Vagina (tissue), 2 donors: Measurements from ENCODE around the gene CDC16. TPM values are rescaled to one million over a fixed set of nuclear protein-coding genes. Genes with fewer than 3 reads are reported as not detected.

Experiments
- DNase-seq, 2 donors: peaks; one replicate each; pipeline ENCODE4 v3.0.0-alpha.2; 2017; ENCODE audit errors: extremely low spot score in 2 of 2
- H3K27ac ChIP-seq: fragments of 200-600 bp; sonication (generic); one replicate; pipeline ENCODE4 v1.5.1; 2019
- H3K27me3 ChIP-seq: fragments of 200-600 bp; sonication (generic); one replicate; pipeline ENCODE4 v1.5.1; 2019
- H3K36me3 ChIP-seq, 2 donors: fragments of 200-600 bp; sonication (generic); one replicate each; pipeline ENCODE4 v1.5.1; 2017 to 2019
- H3K4me1 ChIP-seq: fragments of 200-600 bp; sonication (generic); one replicate; pipeline ENCODE4 v1.5.1; 2019
- H3K4me3 ChIP-seq, 2 donors: fragments of 200-600 bp; sonication (generic); 1 replicate in 1 of 2; 2 replicates in 1 of 2; pipeline ENCODE4 v1.5.1; 2016 to 2019
- H3K9me3 ChIP-seq: fragments of 200-600 bp; sonication (generic); one replicate; pipeline ENCODE4 v1.5.1; 2019
- POLR2A ChIP-seq, 2 donors: fragments of 450-650 bp; IDR thresholded peaks; one replicate each; pipeline ENCODE4 v1.6.1; 2017; ENCODE audit warnings: antibody characterized with exemption in 2 of 2, mild to moderate bottlenecking in 2 of 2, moderate library complexity in 2 of 2
- POLR2AphosphoS5 ChIP-seq, 2 donors: sonication (generic); formaldehyde crosslinking; IDR thresholded peaks; one replicate each; pipeline ENCODE4 v1.9.0; 2017; ENCODE audit warnings: antibody characterized with exemption in 2 of 2, mild to moderate bottlenecking in 2 of 2, low read depth in 1 of 2; ENCODE audit not compliant: insufficient read depth in 1 of 2
- intact Hi-C: fragments of 100-400 bp; cut with DNase I; formaldehyde crosslinking; loops from one replicate; pipeline ENCODE4 v1.15.1; 2023
- microRNA-seq: library from miRNA; unstranded; fragments of <30 nt; microRNA quantifications from one replicate; pipeline ENCODE4, GENCODE V29; 2017; ENCODE audit warnings: borderline number of aligned reads, borderline replicate concordance
- small RNA-seq: library from RNA; depleted of rRNA; stranded (forward); fragments of <200 nt; gene quantifications from one replicate; pipeline ENCODE3, GENCODE V24; 2016
- total RNA-seq: library from RNA; depleted of rRNA; stranded (reverse); fragments of >200 nt; gene quantifications from one replicate; pipeline ENCODE4 v1.2.3, GENCODE V29; 2016
- TF ChIP-seq, protein P1 (sequence below), 3 experiments: fragments of 450-650 bp in 2 of 3; fragments of 200-600 bp in 1 of 3; sonication (generic) in 1 of 3; IDR thresholded peaks; one replicate each; pipeline ENCODE4 v1.5.1; 2017 to 2019; ENCODE audit warnings: antibody characterized with exemption in 3 of 3, mild to moderate bottlenecking in 2 of 3, moderate library complexity in 2 of 3

CDC16 gene
- total RNA-seq, 1 donor from 2014 or later = 60.9 TPM

DNA sequence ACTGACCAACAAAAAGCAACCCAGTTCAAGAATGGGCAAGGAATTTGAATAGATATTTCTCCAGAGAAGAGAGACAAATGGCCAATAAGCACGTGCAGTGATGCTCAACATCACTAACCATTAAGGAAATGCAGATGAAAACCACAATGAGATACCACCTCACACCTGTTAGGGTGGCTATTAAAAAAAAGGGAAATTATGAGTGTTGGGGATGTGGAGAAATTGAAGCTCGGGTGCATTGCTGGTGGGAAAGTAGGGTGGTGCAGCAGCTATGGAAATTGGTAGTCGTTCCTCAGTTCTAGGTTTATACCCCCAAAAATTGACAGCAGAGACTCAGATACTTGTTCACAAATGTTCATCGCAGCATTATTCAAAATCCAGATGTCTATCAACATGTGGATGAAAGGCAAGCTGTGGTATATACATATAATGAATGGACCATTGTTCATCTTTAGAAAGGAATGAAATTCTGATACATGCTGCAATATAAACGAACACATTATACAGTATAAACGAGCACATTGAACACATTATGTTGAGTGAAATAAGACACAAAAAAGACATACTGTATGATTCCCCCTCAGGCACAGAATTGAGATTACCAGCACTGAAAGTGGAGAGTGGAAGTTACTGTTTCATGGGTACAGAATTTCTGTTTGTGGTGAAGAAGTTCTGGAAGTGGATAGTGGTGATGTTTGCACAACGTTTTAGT lies 80.5 kb downstream of the CDC16 start:
- no peak for TF ChIP-seq POLR2A (IDR thresholded peaks at IDR 0.05)
- no peak for TF ChIP-seq POLR2AphosphoS5 (IDR thresholded peaks at IDR 0.05; ENCODE audit: insufficient read depth in 1 of 2, low read depth in 1 of 2)
- TF ChIP-seq, protein P1, sequence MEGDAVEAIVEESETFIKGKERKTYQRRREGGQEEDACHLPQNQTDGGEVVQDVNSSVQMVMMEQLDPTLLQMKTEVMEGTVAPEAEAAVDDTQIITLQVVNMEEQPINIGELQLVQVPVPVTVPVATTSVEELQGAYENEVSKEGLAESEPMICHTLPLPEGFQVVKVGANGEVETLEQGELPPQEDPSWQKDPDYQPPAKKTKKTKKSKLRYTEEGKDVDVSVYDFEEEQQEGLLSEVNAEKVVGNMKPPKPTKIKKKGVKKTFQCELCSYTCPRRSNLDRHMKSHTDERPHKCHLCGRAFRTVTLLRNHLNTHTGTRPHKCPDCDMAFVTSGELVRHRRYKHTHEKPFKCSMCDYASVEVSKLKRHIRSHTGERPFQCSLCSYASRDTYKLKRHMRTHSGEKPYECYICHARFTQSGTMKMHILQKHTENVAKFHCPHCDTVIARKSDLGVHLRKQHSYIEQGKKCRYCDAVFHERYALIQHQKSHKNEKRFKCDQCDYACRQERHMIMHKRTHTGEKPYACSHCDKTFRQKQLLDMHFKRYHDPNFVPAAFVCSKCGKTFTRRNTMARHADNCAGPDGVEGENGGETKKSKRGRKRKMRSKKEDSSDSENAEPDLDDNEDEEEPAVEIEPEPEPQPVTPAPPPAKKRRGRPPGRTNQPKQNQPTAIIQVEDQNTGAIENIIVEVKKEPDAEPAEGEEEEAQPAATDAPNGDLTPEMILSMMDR (IDR thresholded peaks at IDR 0.05) = no peak
- Histone ChIP-seq H3K4me1 (peaks cover 62% of the 10 kb centered on the region), H3K4me3 (peak overlapping the region; percentile 56 to 98), H3K27ac (peak overlapping the region; percentile 71), H3K27me3 (no peaks in the 10 kb centered on the region), H3K36me3 (no peaks in the 10 kb centered on the region), H3K9me3 (no peaks in the 10 kb centered on the region)
- intact Hi-C loops = no loop called here
- no peak for DNase-seq

DNA sequence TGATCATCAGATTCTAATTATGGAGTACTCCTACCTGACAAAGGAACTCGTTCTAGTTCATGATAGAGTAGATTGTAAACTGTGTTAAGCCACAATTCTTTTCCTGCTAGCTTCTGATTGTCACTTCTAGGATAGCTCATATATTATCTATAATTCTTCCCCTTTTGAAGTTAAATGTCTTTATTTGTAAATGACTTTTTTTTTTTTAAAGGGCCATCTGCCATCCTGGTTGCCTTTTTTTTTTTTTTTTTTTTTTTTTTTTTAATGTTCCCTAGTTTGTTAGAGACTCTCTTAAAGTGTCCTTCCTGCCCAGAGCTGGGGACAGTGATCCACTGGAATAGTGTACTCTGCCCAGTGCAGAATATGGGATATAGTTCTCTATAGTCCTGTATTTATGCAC lies 83.9 kb downstream of the CDC16 start:
- H3K9me3 ChIP-seq = no peaks in the 10 kb centered on the region
- H3K36me3 ChIP-seq = peaks cover 3 to 18% of the 10 kb centered on the region in 2 donors
- no peaks in the 10 kb centered on the region for H3K27me3 ChIP-seq
- no peak overlapping the region for H3K4me3 ChIP-seq
- no peak for DNase-seq
- intact Hi-C loops = no loop called here
- no peak for TF ChIP-seq POLR2AphosphoS5 (IDR thresholded peaks at IDR 0.05; ENCODE audit: insufficient read depth in 1 of 2, low read depth in 1 of 2)
- H3K27ac ChIP-seq = no peak overlapping the region
- peaks cover 57% of the 10 kb centered on the region for H3K4me1 ChIP-seq

DNA sequence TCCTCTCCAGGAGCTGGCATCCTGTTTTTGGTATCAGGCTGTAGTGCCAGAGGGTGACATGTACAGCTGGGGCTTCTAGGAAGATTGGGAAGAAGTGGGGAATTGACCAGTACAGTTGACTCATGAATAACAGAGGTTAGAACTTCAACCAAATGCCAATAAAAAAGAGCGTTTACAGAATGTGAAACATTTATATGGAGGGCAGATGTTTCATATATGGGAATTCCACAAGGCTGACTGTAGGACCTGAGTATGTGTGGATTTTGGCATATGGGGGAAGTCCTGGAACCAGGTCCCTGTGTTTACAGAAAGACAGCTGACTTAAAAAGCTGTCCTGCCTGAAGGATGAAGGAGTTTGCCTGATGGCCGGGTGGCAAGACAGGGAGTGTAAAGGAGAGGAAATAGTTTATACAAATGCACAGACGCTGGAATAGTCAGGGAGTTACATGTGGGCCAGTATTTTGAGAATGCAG lies 84.8 kb downstream of the CDC16 start:
- TF ChIP-seq, protein P1 (IDR thresholded peaks at IDR 0.05) = no peak
- no peak for TF ChIP-seq POLR2AphosphoS5 (IDR thresholded peaks at IDR 0.05; ENCODE audit: insufficient read depth in 1 of 2, low read depth in 1 of 2)
- TF ChIP-seq POLR2A (IDR thresholded peaks at IDR 0.05) = no peak
- no peak for DNase-seq
- Histone ChIP-seq H3K9me3 (no peaks in the 10 kb centered on the region), H3K27ac (no peak overlapping the region), H3K4me1 (peaks cover 55% of the 10 kb centered on the region), H3K4me3 (no peak overlapping the region), H3K27me3 (no peaks in the 10 kb centered on the region), H3K36me3 (peaks cover 3 to 27% of the 10 kb centered on the region in 2 donors)
- intact Hi-C loops = no loop called here

DNA sequence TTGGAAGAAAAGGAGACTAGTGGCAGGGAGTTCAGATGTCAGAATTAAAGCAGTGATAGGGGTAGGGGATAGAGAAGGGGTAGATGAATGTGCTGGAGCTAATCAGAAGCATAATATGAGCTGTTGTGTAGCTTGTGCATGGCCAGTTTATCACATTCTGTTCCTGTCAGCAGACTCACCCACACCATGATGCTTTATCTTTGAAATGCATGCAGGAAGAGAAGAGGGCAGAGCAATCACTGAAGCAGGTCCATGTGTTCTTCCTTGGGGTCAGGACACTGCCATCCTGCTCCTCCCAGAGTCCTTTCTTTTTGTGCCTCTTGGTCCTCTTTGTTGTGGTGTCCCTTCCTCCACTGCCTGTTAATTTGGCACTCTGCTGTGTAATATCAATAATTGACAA lies 85.4 kb downstream of the CDC16 start:
- Histone ChIP-seq H3K4me3 (no peak overlapping the region), H3K27ac (no peak overlapping the region)
- TF ChIP-seq POLR2AphosphoS5 (IDR thresholded peaks at IDR 0.05; ENCODE audit: insufficient read depth in 1 of 2, low read depth in 1 of 2) = no peak
- TF ChIP-seq, protein P1 (IDR thresholded peaks at IDR 0.05) = no peak
- no peak for TF ChIP-seq POLR2A (IDR thresholded peaks at IDR 0.05)

DNA sequence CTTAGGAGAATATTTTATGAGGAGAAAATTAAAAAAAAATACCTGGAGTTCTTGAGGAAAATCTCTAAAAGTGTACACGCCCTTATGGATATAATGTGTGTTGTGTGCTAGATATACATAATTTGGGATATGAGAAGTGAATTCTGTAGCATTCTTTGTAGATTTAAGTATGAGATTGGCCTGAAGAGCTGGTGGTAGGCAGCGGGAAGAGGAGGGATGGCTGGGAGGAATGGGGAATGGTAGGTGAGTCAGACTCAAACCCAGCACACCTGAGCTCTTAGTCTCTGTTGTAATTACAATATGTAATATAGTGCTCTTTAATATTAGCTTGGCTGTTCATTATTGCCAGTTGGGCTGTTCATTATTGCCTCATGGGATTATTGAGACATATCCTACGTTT lies 86.6 kb downstream of the CDC16 start:
- Histone ChIP-seq H3K36me3 (peaks cover 3 to 36% of the 10 kb centered on the region in 2 donors), H3K4me1 (peaks cover 41% of the 10 kb centered on the region), H3K27ac (no peak overlapping the region), H3K27me3 (no peaks in the 10 kb centered on the region), H3K9me3 (no peaks in the 10 kb centered on the region), H3K4me3 (no peak overlapping the region)
- TF ChIP-seq POLR2A (IDR thresholded peaks at IDR 0.05) (no peak), POLR2AphosphoS5 (IDR thresholded peaks at IDR 0.05; ENCODE audit: insufficient read depth in 1 of 2, low read depth in 1 of 2) (no peak)
- TF ChIP-seq, protein P1 (IDR thresholded peaks at IDR 0.05) = no peak
- intact Hi-C loops = no loop called here
- no peak for DNase-seq

More for the DNA sequence above, 85.4 kb downstream of the CDC16 start:
- intact Hi-C loops = no loop called here
- DNase-seq = no peak
- no peaks in the 10 kb centered on the region for H3K27me3 ChIP-seq
- H3K9me3 ChIP-seq = no peaks in the 10 kb centered on the region
- H3K36me3 ChIP-seq = peaks cover 3 to 33% of the 10 kb centered on the region in 2 donors
- peaks cover 53% of the 10 kb centered on the region for H3K4me1 ChIP-seq

Small RNAs within 50 kb of the gene (microRNA-seq; reads per million reads assigned to microRNA genes)
- gene MIR4502 = not detected
- not detected for gene MIR548AR

Small RNAs within 50 kb of the gene (small RNA-seq; reads per million reads assigned to genes)
- gene MIR4502 (not detected), gene MIR548AR (not detected)

Other genes starting within 250 kb of the CDC16 start
- gene RASA3, start 102.3 kb upstream of the CDC16 start, total RNA-seq = 19.6 TPM
- not detected for gene CFAP97D2, start 55.6 kb upstream of the CDC16 start, total RNA-seq
- 31.2 TPM for gene UPF3A, start 46.7 kb downstream of the CDC16 start, total RNA-seq
- 19.9 TPM for gene CHAMP1, start 79.6 kb downstream of the CDC16 start, total RNA-seq